ENCODE data around the gene GFRA1.

DNA sequence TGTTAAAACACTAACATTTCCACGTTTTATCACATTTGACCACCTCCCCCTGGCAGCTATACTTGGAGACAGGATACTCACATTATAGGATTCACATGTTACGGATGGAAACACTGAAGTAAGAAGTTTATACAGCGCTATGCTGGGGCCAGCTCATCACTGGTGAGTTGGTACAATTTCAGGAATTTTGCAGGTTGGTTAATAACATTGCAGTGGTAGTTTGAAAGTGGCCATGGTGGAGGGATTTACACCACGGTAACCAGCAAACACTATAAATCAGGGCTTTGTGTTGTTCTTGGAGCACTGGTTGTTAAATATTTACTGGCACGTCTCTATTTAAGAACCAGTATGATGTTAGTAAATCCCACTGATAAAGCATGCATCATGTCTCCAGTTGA lies 174.0 kb downstream of the GFRA1 start:
- TF ChIP-seq POLR2A (IDR thresholded peaks at IDR 0.05): no peak
- TF ChIP-seq, protein P1, sequence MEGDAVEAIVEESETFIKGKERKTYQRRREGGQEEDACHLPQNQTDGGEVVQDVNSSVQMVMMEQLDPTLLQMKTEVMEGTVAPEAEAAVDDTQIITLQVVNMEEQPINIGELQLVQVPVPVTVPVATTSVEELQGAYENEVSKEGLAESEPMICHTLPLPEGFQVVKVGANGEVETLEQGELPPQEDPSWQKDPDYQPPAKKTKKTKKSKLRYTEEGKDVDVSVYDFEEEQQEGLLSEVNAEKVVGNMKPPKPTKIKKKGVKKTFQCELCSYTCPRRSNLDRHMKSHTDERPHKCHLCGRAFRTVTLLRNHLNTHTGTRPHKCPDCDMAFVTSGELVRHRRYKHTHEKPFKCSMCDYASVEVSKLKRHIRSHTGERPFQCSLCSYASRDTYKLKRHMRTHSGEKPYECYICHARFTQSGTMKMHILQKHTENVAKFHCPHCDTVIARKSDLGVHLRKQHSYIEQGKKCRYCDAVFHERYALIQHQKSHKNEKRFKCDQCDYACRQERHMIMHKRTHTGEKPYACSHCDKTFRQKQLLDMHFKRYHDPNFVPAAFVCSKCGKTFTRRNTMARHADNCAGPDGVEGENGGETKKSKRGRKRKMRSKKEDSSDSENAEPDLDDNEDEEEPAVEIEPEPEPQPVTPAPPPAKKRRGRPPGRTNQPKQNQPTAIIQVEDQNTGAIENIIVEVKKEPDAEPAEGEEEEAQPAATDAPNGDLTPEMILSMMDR (IDR thresholded peaks at IDR 0.05): no peak

All from lower leg skin (tissue), 3 donors.